GM12892 (cell line): ENCODE measurements around the gene ACER3.

Experiments used
- POLR2A ChIP-seq: IDR thresholded peaks from 2 replicates; pipeline ENCODE4 v1.6.1; 2011; ENCODE audit warnings: low read depth, low read length, control low read depth
- POLR2AphosphoS5 ChIP-seq: IDR thresholded peaks from 2 replicates; pipeline ENCODE4 v1.6.1; 2011; ENCODE audit warnings: low read depth, low read length, control low read depth

DNA sequence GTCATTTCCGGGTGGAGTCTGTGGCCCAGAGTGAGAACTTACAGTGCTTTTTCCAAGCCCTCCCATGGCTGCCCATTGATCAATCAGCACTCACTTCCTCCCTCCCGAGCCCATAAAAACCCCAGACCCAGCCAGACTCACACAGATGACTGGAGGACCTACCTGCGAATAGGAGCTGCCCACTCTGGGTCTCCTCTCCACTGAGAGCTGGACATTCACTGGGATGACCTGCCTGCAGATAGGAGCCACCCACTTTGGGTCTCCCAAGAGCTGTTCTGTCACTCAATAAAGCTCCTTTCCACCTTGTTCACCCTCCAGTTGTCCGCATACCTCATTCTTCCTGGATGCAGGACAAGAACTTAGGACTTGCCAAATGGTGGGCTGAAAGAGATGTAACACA, 117.5 kb downstream of the ACER3 start:
- TF ChIP-seq POLR2A (no peak), POLR2AphosphoS5 (no peak)
